ENCODE measurements around the gene TANC2. TPM values are rescaled to one million over a fixed set of nuclear protein-coding genes. Genes with fewer than 3 reads are reported as not detected.

Gene TANC2
- total RNA-seq, 1 experiment from 2014 or later: 53.2 TPM

DNA sequence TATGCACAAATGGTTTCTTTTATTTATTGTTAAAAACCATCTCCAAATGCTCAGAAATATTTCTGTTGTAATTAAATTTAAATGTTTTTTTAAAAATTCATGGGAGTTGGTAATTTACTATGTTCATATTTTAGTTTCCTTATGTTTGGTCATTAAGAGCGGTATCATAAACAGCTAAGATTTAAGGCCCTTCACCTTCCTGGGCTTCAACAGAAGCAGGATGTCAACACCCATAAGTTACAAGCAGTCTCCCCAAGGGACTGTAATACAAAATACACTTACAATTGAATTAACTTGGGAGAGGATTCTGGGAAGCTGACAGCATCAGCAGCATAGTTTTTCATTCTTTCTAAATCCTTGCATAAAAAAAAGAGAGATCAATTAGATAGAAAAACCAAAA lies 30.9 kb upstream of the TANC2 start:
- H3K27me3 ChIP-seq (ENCODE audit: insufficient read depth, low read length): no peaks in the 10 kb centered on the region
- TF ChIP-seq JUND (IDR thresholded peaks at IDR 0.05): no peak
- no peak for TF ChIP-seq EGR1 (IDR thresholded peaks at IDR 0.05; ENCODE audit: low read depth)
- no peak for TF ChIP-seq EZH2 (IDR thresholded peaks at IDR 0.05)
- TF ChIP-seq FOSL1 (IDR thresholded peaks at IDR 0.05; ENCODE audit: low read depth): no peak
- TF ChIP-seq POLR2AphosphoS5 (IDR thresholded peaks at IDR 0.05; ENCODE audit: low read depth, low read length): no peak
- TF ChIP-seq ELF1 (IDR thresholded peaks at IDR 0.05; ENCODE audit: borderline replicate concordance, low read depth): no peak
- TF ChIP-seq, protein P1, sequence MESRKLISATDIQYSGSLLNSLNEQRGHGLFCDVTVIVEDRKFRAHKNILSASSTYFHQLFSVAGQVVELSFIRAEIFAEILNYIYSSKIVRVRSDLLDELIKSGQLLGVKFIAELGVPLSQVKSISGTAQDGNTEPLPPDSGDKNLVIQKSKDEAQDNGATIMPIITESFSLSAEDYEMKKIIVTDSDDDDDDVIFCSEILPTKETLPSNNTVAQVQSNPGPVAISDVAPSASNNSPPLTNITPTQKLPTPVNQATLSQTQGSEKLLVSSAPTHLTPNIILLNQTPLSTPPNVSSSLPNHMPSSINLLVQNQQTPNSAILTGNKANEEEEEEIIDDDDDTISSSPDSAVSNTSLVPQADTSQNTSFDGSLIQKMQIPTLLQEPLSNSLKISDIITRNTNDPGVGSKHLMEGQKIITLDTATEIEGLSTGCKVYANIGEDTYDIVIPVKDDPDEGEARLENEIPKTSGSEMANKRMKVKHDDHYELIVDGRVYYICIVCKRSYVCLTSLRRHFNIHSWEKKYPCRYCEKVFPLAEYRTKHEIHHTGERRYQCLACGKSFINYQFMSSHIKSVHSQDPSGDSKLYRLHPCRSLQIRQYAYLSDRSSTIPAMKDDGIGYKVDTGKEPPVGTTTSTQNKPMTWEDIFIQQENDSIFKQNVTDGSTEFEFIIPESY (IDR thresholded peaks at IDR 0.05; ENCODE audit: extremely low read depth, insufficient replicate concordance, low read length): no peak
- no peak for TF ChIP-seq ZFX (IDR thresholded peaks at IDR 0.05)
- no peak for TF ChIP-seq SRF (IDR thresholded peaks at IDR 0.05; ENCODE audit: low read depth)
- TF ChIP-seq, protein P2, sequence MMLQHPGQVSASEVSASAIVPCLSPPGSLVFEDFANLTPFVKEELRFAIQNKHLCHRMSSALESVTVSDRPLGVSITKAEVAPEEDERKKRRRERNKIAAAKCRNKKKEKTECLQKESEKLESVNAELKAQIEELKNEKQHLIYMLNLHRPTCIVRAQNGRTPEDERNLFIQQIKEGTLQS (IDR thresholded peaks at IDR 0.05): no peak
- no peak for TF ChIP-seq MAX (IDR thresholded peaks at IDR 0.05)
- TF ChIP-seq YY1 (IDR thresholded peaks at IDR 0.05; ENCODE audit: extremely low read depth, insufficient replicate concordance, low read depth, low read length): no peak
- no peak for TF ChIP-seq SIN3A (IDR thresholded peaks at IDR 0.05; ENCODE audit: low read depth)
- TF ChIP-seq CEBPB (IDR thresholded peaks at IDR 0.05; ENCODE audit: low read depth): no peak
- no peak for TF ChIP-seq EZH2phosphoT487 (IDR thresholded peaks at IDR 0.05; ENCODE audit: borderline replicate concordance)
- no peak for TF ChIP-seq CTCF (IDR thresholded peaks at IDR 0.05 in 2 of 3, conservative IDR thresholded peaks at IDR 0.05 in 1 of 3; ENCODE audit: borderline replicate concordance in 1 of 3, insufficient read depth in 1 of 3, low read depth in 2 of 3, low read length in 2 of 3)
- H3K79me2 ChIP-seq (ENCODE audit: insufficient read depth, low read length): no peaks in the 10 kb centered on the region
- H3K4me3 ChIP-seq (replicated peaks in 1 of 2; ENCODE audit: low read depth in 1 of 2, low read length in 2 of 2): no peak overlapping the region
- no peaks in the 10 kb centered on the region for H3K9me3 ChIP-seq (ENCODE audit: control insufficient read depth in 1 of 2, insufficient read depth in 1 of 2, low read depth in 1 of 2, low read length in 2 of 2)
- intact Hi-C loops (cut with micrococcal nuclease): no loop called here
- POLR2A ChIA-PET: interaction anchor here (1.2 kb wide), 1 partner anchor 10 kb away, joined by 3 read pairs; no protein-coding TSS in a partner anchor
- CTCF ChIA-PET: no interaction called here
- no peak for ATAC-seq
- no peak for DNase-seq (ENCODE audit: low read depth, low spot score)
- no peak overlapping the region for H3K9ac ChIP-seq (ENCODE audit: low read length)
- RAD21 ChIA-PET (ENCODE audit: low non-redundant PET in 1 of 2, low total read pairs in 2 of 2, uncharacterized antibody in 2 of 2, unreplicated experiment in 2 of 2): no interaction called here
- BruUV-seq (replicated peaks): no TSS peak
- no peaks in the 10 kb centered on the region for H3K4me1 ChIP-seq (ENCODE audit: control insufficient read depth in 1 of 2, insufficient read depth in 2 of 2, low read length in 2 of 2)
- H2AFZ ChIP-seq (ENCODE audit: low read depth, low read length, poor library complexity, severe bottlenecking): no peak overlapping the region
- H3K9me2 ChIP-seq (ENCODE audit: insufficient read depth): no peaks in the 10 kb centered on the region
- no peaks in the 10 kb centered on the region for H4K20me1 ChIP-seq (ENCODE audit: insufficient read depth)
- H3K4me2 ChIP-seq (ENCODE audit: low read length): no peak overlapping the region
- H3K36me3 ChIP-seq (ENCODE audit: control insufficient read depth in 1 of 2, insufficient read depth in 2 of 2, low read length in 2 of 2): no peaks in the 10 kb centered on the region
- no peak overlapping the region for H3K27ac ChIP-seq (ENCODE audit: low read depth, low read length)

All from HCT116 (cell line).